Vagina (tissue), 2 donors: ENCODE results near the gene CNGA3. TPM values are rescaled to one million over a fixed set of nuclear protein-coding genes. Genes with fewer than 3 reads are reported as not detected.

Experiments used
- DNase-seq, 2 donors: peaks; one replicate each; pipeline ENCODE4 v3.0.0-alpha.2; 2017; ENCODE audit errors: extremely low spot score in 2 of 2
- H3K27ac ChIP-seq: fragments of 200-600 bp; sonication (generic); one replicate; pipeline ENCODE4 v1.5.1; 2019
- H3K27me3 ChIP-seq: fragments of 200-600 bp; sonication (generic); one replicate; pipeline ENCODE4 v1.5.1; 2019
- H3K36me3 ChIP-seq, 2 donors: fragments of 200-600 bp; sonication (generic); one replicate each; pipeline ENCODE4 v1.5.1; 2017 to 2019
- H3K4me1 ChIP-seq: fragments of 200-600 bp; sonication (generic); one replicate; pipeline ENCODE4 v1.5.1; 2019
- H3K4me3 ChIP-seq, 2 donors: fragments of 200-600 bp; sonication (generic); 1 replicate in 1 of 2; 2 replicates in 1 of 2; pipeline ENCODE4 v1.5.1; 2016 to 2019
- H3K9me3 ChIP-seq: fragments of 200-600 bp; sonication (generic); one replicate; pipeline ENCODE4 v1.5.1; 2019
- POLR2A ChIP-seq, 2 donors: fragments of 450-650 bp; IDR thresholded peaks; one replicate each; pipeline ENCODE4 v1.6.1; 2017; ENCODE audit warnings: antibody characterized with exemption in 2 of 2, mild to moderate bottlenecking in 2 of 2, moderate library complexity in 2 of 2
- POLR2AphosphoS5 ChIP-seq, 2 donors: sonication (generic); formaldehyde crosslinking; IDR thresholded peaks; one replicate each; pipeline ENCODE4 v1.9.0; 2017; ENCODE audit warnings: antibody characterized with exemption in 2 of 2, mild to moderate bottlenecking in 2 of 2, low read depth in 1 of 2; ENCODE audit not compliant: insufficient read depth in 1 of 2
- intact Hi-C: fragments of 100-400 bp; cut with DNase I; formaldehyde crosslinking; loops from one replicate; pipeline ENCODE4 v1.15.1; 2023
- total RNA-seq: library from RNA; depleted of rRNA; stranded (reverse); fragments of >200 nt; gene quantifications from one replicate; pipeline ENCODE4 v1.2.3, GENCODE V29; 2016
- TF ChIP-seq, protein P1 (sequence below), 3 experiments: fragments of 450-650 bp in 2 of 3; fragments of 200-600 bp in 1 of 3; sonication (generic) in 1 of 3; IDR thresholded peaks; one replicate each; pipeline ENCODE4 v1.5.1; 2017 to 2019; ENCODE audit warnings: antibody characterized with exemption in 3 of 3, mild to moderate bottlenecking in 2 of 3, moderate library complexity in 2 of 3

The CNGA3 gene
- total RNA-seq, 1 donor from 2014 or later = not detected

DNA sequence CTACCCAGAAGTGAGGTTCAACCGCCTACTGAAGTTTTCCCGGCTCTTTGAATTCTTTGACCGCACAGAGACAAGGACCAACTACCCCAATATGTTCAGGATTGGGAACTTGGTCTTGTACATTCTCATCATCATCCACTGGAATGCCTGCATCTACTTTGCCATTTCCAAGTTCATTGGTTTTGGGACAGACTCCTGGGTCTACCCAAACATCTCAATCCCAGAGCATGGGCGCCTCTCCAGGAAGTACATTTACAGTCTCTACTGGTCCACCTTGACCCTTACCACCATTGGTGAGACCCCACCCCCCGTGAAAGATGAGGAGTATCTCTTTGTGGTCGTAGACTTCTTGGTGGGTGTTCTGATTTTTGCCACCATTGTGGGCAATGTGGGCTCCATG is 49.7 kb downstream of the CNGA3 start:
- DNase-seq = no peak
- no peak for TF ChIP-seq POLR2A (IDR thresholded peaks at IDR 0.05)
- TF ChIP-seq POLR2AphosphoS5 (IDR thresholded peaks at IDR 0.05; ENCODE audit: insufficient read depth in 1 of 2, low read depth in 1 of 2) = no peak
- TF ChIP-seq, protein P1, sequence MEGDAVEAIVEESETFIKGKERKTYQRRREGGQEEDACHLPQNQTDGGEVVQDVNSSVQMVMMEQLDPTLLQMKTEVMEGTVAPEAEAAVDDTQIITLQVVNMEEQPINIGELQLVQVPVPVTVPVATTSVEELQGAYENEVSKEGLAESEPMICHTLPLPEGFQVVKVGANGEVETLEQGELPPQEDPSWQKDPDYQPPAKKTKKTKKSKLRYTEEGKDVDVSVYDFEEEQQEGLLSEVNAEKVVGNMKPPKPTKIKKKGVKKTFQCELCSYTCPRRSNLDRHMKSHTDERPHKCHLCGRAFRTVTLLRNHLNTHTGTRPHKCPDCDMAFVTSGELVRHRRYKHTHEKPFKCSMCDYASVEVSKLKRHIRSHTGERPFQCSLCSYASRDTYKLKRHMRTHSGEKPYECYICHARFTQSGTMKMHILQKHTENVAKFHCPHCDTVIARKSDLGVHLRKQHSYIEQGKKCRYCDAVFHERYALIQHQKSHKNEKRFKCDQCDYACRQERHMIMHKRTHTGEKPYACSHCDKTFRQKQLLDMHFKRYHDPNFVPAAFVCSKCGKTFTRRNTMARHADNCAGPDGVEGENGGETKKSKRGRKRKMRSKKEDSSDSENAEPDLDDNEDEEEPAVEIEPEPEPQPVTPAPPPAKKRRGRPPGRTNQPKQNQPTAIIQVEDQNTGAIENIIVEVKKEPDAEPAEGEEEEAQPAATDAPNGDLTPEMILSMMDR (IDR thresholded peaks at IDR 0.05) = no peak
- Histone ChIP-seq H3K36me3 (no peaks in the 10 kb centered on the region), H3K27me3 (no peaks in the 10 kb centered on the region), H3K27ac (no peak overlapping the region), H3K4me3 (no peak overlapping the region), H3K4me1 (no peaks in the 10 kb centered on the region), H3K9me3 (no peaks in the 10 kb centered on the region)
- intact Hi-C loops = no loop called here

DNA sequence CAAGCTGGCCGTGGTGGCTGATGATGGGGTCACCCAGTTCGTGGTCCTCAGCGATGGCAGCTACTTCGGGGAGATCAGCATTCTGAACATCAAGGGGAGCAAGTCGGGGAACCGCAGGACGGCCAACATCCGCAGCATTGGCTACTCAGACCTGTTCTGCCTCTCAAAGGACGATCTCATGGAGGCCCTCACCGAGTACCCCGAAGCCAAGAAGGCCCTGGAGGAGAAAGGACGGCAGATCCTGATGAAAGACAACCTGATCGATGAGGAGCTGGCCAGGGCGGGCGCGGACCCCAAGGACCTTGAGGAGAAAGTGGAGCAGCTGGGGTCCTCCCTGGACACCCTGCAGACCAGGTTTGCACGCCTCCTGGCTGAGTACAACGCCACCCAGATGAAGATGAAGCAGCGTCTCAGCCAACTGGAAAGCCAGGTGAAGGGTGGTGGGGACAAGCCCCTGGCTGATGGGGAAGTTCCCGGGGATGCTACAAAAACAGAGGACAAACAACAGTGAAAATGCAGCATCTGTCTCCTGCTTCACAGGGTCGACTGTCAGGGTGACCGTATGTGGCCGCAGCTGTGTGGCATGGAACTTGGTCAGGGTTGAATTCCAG is 50.6 kb downstream of the CNGA3 start:
- no peaks in the 10 kb centered on the region for H3K27me3 ChIP-seq
- H3K36me3 ChIP-seq = no peaks in the 10 kb centered on the region
- TF ChIP-seq POLR2AphosphoS5 (IDR thresholded peaks at IDR 0.05; ENCODE audit: insufficient read depth in 1 of 2, low read depth in 1 of 2) (no peak), POLR2A (IDR thresholded peaks at IDR 0.05) (no peak)
- TF ChIP-seq, protein P1 (IDR thresholded peaks at IDR 0.05) = no peak
- H3K9me3 ChIP-seq = no peaks in the 10 kb centered on the region
- intact Hi-C loops = no loop called here
- H3K4me3 ChIP-seq = no peak overlapping the region
- no peaks in the 10 kb centered on the region for H3K4me1 ChIP-seq
- DNase-seq = peak in 1 of 2 donors; percentile 91
- H3K27ac ChIP-seq = no peak overlapping the region

DNA sequence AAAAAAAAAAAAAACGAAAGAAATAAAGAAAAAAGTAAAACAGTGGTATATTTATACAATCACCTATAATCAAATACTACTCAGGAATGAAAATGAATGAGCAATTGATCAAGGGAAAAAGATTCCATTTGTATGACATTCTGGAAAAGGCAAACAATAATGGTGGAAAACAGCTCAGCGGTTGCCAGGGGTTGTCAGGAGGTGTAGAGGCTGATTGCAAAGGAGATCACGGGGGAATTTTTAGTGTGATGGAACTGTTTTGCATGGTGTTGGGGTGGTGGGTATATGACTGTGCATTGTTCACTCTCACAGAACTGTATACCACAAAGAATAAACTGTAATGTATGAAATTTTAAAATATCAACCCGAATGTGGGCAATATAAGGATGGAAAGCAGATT is 52.9 kb downstream of the CNGA3 start:
- no peaks in the 10 kb centered on the region for H3K4me1 ChIP-seq
- intact Hi-C loops = no loop called here
- no peak overlapping the region for H3K4me3 ChIP-seq
- H3K9me3 ChIP-seq = no peaks in the 10 kb centered on the region
- no peak for DNase-seq
- TF ChIP-seq, protein P1 (IDR thresholded peaks at IDR 0.05) = no peak
- TF ChIP-seq POLR2A (IDR thresholded peaks at IDR 0.05) (no peak), POLR2AphosphoS5 (IDR thresholded peaks at IDR 0.05; ENCODE audit: insufficient read depth in 1 of 2, low read depth in 1 of 2) (no peak)
- no peak overlapping the region for H3K27ac ChIP-seq
- no peaks in the 10 kb centered on the region for H3K36me3 ChIP-seq
- H3K27me3 ChIP-seq = no peaks in the 10 kb centered on the region

DNA sequence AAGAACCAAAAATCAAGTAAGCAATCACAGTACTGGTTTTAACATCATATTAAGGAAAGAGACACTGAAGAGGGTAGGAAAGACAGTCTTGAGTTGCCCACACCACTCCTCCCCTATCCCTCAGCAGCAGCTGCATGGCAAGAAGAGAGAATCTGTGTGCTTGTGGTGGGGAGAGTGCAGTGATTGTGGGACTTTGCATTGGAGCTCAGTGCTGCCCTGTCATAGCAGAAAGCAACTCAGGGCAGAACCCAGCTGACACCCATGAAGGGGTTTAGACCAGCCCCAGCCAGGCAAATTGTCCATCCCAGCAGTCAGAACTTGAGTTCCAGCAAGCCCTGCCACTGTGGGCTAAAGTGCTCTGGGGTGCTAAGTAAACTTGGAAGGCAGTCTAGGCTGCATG is 57.6 kb downstream of the CNGA3 start:
- intact Hi-C loops = no loop called here
- Histone ChIP-seq H3K4me1 (no peaks in the 10 kb centered on the region), H3K27ac (no peak overlapping the region), H3K36me3 (no peaks in the 10 kb centered on the region), H3K9me3 (no peaks in the 10 kb centered on the region), H3K4me3 (no peak overlapping the region), H3K27me3 (no peaks in the 10 kb centered on the region)
- TF ChIP-seq, protein P1 (IDR thresholded peaks at IDR 0.05) = no peak
- TF ChIP-seq POLR2A (IDR thresholded peaks at IDR 0.05) (no peak), POLR2AphosphoS5 (IDR thresholded peaks at IDR 0.05; ENCODE audit: insufficient read depth in 1 of 2, low read depth in 1 of 2) (no peak)
- DNase-seq = peak in 1 of 2 donors; percentile 79

GRCh38 chr2:98404556-98405250 is 58.4 kb downstream of the CNGA3 start:
- Histone ChIP-seq H3K27me3 (no peaks in the 10 kb centered on the region), H3K9me3 (no peaks in the 10 kb centered on the region), H3K4me1 (no peaks in the 10 kb centered on the region), H3K27ac (no peak overlapping the region), H3K4me3 (no peak overlapping the region), H3K36me3 (no peaks in the 10 kb centered on the region)
- TF ChIP-seq POLR2AphosphoS5 (IDR thresholded peaks at IDR 0.05; ENCODE audit: insufficient read depth in 1 of 2, low read depth in 1 of 2) (no peak), POLR2A (IDR thresholded peaks at IDR 0.05) (no peak)
- TF ChIP-seq, protein P1 (IDR thresholded peaks at IDR 0.05) = no peak
- DNase-seq = peak in 1 of 2 donors; percentile 64
- intact Hi-C loops = no loop called here
